DMS153 treated with DMSO at 0.1 percent for 48 hours (cell line): ENCODE results near the gene WHAMM.
"Not testable (repeated sequence)": the region's sequence is repeated elsewhere in the genome, so short reads cannot be mapped to it uniquely, and the experiment has no call there.

Experiments used
- DNase-seq: peaks from one replicate; lab custom pipeline; 2025; ENCODE audit not compliant: unreplicated experiment; lab: John Stamatoyannopoulos, UW

WHAMM gene

GRCh38 chr15:82862886-82863285 is 53.5 kb downstream of the WHAMM start:
- DNase-seq, result no peak

- DNase-seq, result no peak
Measured at GRCh38 chr15:82864967-82865366, 55.5 kb downstream of the WHAMM start.

GRCh38 chr15:82865581-82865980 is 56.2 kb downstream of the WHAMM start:
- DNase-seq, result not testable (repeated sequence)

GRCh38 chr15:82865981-82866380 is 56.6 kb downstream of the WHAMM start:
- DNase-seq, result not testable (repeated sequence)

- DNase-seq, result no peak
Measured at GRCh38 chr15:82870727-82871320, 61.4 kb downstream of the WHAMM start.

- DNase-seq, result no peak
Measured at GRCh38 chr15:82871358-82871757, 61.9 kb downstream of the WHAMM start.

GRCh38 chr15:82871832-82872484 is 62.5 kb downstream of the WHAMM start:
- no peak for DNase-seq

GRCh38 chr15:82873000-82873680 is 63.7 kb downstream of the WHAMM start:
- DNase-seq, result no peak

- DNase-seq, result no peak
Measured at GRCh38 chr15:82874267-82874666, 64.8 kb downstream of the WHAMM start.

GRCh38 chr15:82874961-82875360 is 65.5 kb downstream of the WHAMM start:
- DNase-seq, result no peak

- no peak for DNase-seq
Measured at GRCh38 chr15:82875411-82876003, 66.1 kb downstream of the WHAMM start.

GRCh38 chr15:82877825-82878224 is 68.4 kb downstream of the WHAMM start:
- DNase-seq, result no peak

- DNase-seq, result no peak
Measured at GRCh38 chr15:82878325-82878724, 68.9 kb downstream of the WHAMM start.

GRCh38 chr15:82880704-82881103 is 71.3 kb downstream of the WHAMM start:
- DNase-seq, result no peak

- no peak for DNase-seq
Measured at GRCh38 chr15:82881747-82882146, 72.3 kb downstream of the WHAMM start.

GRCh38 chr15:82882273-82882928 is 73.0 kb downstream of the WHAMM start:
- DNase-seq, result no peak
